ENCODE results near the gene PEX7.
"Not testable (repeated sequence)": the region's sequence is repeated elsewhere in the genome, so short reads cannot be mapped to it uniquely, and the experiment has no call there.

Gene PEX7

DNA sequence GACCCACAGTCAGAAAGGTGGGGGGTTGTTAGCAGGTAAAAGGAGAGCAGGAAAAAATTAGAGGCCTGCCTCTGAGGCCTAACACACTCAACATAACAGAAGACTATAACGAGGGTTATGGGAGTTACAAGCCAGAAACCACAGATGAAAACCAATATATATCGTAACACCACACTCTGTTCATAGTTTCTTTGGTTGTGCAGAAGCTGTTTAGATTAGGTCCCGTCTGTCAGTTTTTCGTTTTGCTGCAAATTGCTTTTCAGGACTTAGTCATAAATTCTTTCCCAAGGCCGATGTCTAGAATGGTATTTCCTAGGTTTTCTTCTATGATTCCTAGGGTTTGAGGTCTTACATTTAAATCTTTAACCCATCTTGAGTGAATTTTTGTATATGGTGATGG is 26.4 kb upstream of the PEX7 start:
- no peak overlapping the region for H3K4me3 ChIP-seq (ENCODE audit: low read length)
- TF ChIP-seq ZNF274 (IDR thresholded peaks at IDR 0.05; ENCODE audit: low read depth, low read length), result no peak

DNA sequence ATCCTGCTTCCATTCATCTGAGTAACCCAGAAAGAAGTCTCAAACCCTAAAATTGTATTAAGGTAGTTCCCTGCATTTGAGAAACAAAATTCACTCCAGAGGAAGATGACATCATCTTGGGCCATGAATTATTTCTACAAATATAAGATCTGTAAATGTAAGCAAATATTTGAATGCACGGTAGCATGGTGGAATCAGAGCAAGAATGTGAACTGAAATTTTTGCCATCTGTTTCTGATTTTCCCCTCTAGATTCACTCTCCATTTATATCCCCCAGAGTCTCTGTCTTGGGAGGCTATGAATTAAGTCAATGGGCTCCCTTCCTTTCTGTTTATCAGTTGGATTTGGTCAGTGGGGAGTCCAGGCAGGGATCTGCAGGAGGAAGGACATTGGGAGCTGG is 24.3 kb upstream of the PEX7 start:
- TF ChIP-seq ZNF274 (IDR thresholded peaks at IDR 0.05; ENCODE audit: low read depth, low read length), result no peak
- no peak overlapping the region for H3K4me3 ChIP-seq (ENCODE audit: low read length)

DNA sequence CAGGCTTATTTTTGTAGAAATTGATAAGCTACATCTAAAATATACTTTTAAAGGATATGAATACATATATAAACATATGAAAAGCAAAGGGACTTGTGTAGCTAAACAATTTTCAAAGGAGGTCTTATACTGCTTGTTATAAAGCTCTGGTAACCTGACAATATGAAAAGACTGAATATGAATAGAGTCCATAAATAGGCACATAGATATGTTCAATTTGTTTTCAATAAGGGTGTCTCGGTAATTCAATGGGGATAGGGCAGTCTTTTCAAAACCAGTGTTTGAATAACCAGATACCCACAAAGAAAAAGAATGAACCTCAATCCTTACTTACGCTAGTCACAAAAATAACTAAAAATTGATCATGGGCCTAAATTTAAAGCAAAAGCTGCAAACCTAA is 20.8 kb upstream of the PEX7 start:
- H3K4me3 ChIP-seq (ENCODE audit: low read length), result no peak overlapping the region
- no peak for TF ChIP-seq ZNF274 (IDR thresholded peaks at IDR 0.05; ENCODE audit: low read depth, low read length)

DNA sequence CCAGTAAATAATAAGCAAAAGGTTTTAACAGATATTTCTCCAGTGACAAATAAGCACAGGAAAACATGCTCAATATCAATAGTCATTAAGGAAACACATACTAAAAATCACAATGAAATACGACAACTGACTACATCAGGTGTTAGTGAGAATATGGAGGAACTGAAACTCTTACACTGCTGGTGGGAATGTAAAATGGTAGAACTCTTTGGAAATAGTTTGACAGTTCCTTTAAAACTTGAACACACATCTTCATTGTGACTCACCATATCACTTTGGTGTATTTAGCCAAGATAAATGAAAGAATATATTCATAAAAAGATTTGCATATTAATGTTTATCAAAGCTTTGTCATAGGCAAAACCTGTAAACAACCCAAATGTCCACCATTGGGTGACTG is 18.8 kb upstream of the PEX7 start:
- no peak for TF ChIP-seq ZNF274 (IDR thresholded peaks at IDR 0.05; ENCODE audit: low read depth, low read length)
- H3K4me3 ChIP-seq (ENCODE audit: low read length), result no peak overlapping the region

DNA sequence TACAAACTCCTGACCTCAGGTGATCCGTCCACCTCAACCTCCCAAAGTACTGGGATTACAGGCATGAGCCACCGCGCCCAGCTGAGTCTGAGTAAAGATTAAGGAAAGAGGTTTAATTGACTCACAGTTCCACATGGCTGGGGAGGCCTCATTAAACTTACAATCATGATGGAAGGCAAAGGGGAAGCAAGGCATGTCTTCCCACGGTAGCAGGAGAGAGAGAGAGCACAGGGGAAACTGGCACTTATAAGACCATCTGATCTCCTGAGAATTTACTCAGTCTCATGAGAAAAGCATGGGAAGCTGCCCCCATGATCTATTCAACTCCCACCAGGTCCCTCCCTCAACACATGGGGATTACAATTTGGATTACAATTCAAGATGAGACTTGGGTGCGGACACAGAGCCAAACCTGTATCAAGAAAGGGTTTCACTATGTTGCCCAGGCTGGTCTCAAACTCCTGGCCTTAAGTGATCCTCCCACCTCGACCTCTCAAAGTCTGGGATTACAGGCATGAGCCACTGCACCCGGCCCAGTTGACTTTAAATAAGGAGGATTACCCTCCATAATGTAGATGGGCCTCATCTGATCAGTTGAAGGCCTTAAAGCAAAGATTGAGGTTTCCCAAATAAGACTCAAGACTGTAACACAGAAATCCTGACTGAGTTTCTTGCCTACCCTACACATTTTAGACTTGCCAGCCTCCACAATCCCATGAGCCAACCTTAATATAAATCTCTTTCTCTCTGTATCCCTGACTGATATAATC is 13.1 kb upstream of the PEX7 start:
- H3K4me3 ChIP-seq (ENCODE audit: low read length), result no peak overlapping the region
- TF ChIP-seq ZNF274 (IDR thresholded peaks at IDR 0.05; ENCODE audit: low read depth, low read length), result no peak

DNA sequence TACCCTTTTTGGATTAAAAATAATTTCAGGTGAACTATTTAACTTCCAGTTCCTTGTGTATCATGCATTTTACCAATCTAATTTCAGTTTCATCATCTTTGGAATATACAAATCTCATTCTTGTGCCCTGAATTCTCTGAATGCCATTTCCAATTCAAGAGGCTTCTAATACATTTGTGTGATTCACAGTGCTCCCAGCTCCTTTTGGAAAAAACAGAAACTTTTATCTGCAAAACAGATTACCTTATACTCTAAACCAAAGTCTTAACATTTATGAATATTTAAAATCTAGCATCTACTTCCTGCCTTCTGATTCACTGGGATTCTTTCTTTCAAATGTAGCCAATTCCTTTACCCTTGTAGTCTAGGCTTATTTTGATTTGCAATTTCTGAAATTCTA is 11.1 kb upstream of the PEX7 start:
- no peak overlapping the region for H3K4me3 ChIP-seq (ENCODE audit: low read length)
- TF ChIP-seq ZNF274 (IDR thresholded peaks at IDR 0.05; ENCODE audit: low read depth, low read length), result no peak

DNA sequence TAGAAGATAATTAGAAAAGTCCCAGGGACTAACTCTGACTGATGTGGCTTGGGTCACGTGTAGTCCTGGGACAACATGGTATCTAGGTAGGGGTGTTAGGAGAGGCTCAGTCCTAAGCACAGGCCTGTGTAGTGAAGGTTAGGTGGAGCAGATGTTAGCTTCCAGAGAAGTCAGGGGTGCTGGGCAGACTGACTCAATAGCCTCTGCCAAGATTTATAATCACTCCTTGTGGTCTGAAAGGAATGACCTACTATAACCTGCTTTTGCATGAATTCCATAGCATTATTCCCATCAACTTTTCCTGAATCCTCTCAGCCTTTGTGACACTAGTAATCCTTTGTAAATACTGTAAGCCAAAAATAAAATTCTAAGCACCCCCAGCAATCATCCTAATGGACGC is 10.2 kb upstream of the PEX7 start:
- no peak overlapping the region for H3K4me3 ChIP-seq (ENCODE audit: low read length)

DNA sequence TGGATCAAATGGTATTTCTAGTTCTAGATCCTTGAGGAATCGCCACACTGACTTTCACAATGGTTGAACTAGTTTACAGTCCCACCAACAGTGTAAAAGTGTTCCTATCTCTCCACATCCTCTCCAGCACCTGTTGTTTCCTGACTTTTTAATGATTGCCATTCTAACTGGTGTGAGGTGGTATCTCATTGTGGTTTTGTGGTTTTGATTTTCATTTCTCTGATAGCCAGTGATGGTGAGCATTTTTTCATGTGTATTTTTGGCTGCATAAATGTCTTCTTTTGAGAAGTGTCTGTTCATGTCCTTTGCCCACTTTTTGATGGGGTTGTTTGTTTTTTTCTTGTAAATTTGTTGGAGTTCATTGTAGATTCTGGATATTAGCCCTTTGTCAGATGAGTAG is 6.8 kb upstream of the PEX7 start:
- H3K4me3 ChIP-seq (ENCODE audit: low read length), result not testable (repeated sequence)

More for the DNA sequence above, 10.2 kb upstream of the PEX7 start:
- TF ChIP-seq ZNF274 (IDR thresholded peaks at IDR 0.05; ENCODE audit: low read depth, low read length), result no peak

DNA sequence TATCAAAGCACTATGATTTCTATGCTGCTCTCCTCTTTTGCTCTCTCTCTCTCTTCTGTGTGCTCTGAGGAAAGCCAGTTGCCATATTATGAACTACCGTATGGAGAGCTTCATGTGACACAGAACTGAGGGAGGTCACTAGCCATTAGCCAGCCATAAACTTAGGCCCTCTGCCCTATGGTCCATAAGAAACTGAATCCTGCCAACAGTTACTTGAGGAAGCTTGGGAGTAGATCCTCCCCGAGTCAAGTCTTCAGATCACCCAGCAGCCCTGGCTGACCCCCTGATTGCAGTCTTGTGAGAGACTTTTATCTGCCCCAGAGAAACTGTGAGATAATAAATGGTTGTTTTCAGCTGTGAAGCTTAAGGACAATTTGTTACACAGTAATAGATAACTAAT is 5.7 kb upstream of the PEX7 start:
- no peak for TF ChIP-seq ZNF274 (IDR thresholded peaks at IDR 0.05; ENCODE audit: low read depth, low read length)
- H3K4me3 ChIP-seq (ENCODE audit: low read length), result no peak overlapping the region

DNA sequence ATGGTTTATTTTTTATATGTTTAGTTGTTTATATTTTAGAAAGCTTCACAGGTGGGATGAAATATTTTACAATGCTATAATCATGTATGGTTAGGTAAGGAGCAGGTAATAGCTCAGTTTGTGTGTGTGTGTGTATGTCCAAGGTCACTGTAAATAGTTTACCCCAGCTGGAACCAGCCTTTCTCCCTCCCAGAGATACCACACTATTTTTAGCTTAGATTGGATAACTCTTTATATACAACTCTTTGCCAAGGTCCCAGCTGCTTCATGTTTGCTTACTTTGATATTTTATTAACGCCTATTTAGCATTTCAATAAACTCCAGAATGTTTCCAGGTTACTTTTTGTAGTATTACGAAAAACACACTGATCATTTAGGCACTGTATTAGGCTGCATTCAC is 1.8 kb upstream of the PEX7 start:
- TF ChIP-seq ZNF274 (IDR thresholded peaks at IDR 0.05; ENCODE audit: low read depth, low read length), result no peak
- no peak overlapping the region for H3K4me3 ChIP-seq (ENCODE audit: low read length)

DNA sequence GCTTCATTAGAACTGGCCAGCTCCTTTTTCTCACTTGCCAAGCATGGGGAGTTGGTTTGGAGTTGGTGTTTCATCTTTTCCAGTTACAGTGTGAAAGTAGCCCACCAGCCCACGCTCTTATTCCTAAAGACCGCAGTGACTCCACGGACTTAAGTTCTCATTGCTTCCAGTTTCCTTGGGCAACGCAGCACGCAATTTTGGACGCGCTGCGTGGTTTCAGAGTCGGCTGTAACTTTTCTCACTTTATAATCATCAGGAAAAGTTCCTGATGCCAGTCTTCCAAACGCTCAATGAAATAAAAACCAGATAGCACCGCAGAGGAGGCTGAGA is 381 bp upstream of the PEX7 start:
- no peak for TF ChIP-seq ZNF274 (IDR thresholded peaks at IDR 0.05; ENCODE audit: low read depth, low read length)
- H3K4me3 ChIP-seq (ENCODE audit: low read length), result peak overlapping the region; percentile 99

DNA sequence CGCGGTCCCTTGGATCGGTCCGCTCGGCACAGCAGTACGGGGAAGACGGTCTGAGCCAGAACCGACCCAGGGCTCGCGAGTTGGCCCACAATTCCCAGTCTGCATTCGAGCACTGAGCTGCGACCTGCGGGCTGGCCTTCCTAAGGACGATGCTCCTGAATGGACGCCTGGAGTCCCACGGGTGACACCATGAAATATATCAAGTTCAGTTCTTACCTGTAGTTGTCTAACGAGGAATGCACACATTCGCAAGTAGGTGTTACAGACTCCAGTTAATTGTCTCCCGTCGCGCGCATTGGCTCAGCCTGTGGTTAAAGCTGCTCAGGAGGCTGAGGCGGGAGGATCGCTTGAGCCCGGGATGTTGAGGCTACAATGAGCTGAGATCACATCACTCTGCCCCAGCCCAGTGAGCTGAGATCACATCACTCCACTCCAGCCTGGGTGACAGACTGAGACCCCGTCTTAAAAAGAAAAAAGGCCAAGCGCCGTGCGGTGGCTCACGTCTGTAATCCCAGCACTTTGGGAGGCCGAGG is 802 bp downstream of the PEX7 start:
- no peak for TF ChIP-seq ZNF274 (IDR thresholded peaks at IDR 0.05; ENCODE audit: low read depth, low read length)
- H3K4me3 ChIP-seq (ENCODE audit: low read length), result peak overlapping the region; percentile 99

DNA sequence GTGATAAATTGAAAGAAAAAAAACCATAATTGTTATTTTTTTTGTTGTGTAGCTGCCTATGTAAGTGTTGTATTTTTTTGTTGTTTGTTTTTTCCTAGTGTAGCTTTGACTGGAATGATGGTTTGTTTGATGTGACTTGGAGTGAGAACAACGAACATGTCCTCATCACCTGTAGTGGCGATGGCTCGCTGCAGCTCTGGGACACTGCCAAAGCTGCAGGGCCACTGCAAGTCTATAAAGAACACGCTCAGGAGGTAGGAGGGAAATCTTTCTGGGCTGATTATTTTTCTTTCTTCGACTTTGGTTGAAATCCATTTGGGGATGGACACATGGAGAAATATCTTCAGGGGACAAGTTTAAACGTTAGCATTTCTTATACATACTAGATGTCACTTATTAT is 3.8 kb downstream of the PEX7 start:
- TF ChIP-seq ZNF274 (IDR thresholded peaks at IDR 0.05; ENCODE audit: low read depth, low read length), result no peak
- H3K4me3 ChIP-seq (ENCODE audit: low read length), result no peak overlapping the region

DNA sequence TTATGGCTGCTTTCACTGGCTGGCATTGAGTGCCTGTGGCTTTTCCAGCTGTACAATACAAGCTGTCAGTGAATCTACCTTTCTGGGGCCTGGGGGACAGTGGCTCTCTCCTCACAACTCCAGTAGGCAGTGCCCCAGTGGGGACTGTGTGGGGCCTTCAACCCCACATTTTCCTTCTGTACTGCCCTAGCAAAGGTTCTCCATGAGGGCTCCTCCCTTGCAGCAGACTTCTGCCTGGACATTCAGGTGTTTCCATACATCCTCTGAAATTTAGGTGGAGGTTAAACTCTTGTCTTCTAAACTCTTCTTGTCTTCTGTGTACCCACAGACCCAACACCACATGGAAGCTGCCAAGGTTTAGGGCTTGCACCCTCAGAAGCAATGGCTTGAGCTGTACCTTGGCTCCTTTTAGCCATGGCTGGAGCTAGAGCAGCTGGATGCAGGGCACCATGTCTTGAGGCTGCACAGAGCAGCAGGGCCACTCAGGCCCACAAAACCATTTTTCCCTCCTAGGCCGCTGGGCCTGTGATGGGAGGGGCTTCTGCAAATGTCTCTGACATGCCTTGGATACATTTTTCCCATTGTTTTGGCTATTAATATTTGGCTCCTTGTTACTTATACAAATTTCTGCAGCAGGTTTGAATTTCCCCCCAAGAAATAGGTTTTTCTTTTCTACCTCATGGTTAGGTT is 9.6 kb downstream of the PEX7 start:
- no peak overlapping the region for H3K4me3 ChIP-seq (ENCODE audit: low read length)
- no peak for TF ChIP-seq ZNF274 (IDR thresholded peaks at IDR 0.05; ENCODE audit: low read depth, low read length)

DNA sequence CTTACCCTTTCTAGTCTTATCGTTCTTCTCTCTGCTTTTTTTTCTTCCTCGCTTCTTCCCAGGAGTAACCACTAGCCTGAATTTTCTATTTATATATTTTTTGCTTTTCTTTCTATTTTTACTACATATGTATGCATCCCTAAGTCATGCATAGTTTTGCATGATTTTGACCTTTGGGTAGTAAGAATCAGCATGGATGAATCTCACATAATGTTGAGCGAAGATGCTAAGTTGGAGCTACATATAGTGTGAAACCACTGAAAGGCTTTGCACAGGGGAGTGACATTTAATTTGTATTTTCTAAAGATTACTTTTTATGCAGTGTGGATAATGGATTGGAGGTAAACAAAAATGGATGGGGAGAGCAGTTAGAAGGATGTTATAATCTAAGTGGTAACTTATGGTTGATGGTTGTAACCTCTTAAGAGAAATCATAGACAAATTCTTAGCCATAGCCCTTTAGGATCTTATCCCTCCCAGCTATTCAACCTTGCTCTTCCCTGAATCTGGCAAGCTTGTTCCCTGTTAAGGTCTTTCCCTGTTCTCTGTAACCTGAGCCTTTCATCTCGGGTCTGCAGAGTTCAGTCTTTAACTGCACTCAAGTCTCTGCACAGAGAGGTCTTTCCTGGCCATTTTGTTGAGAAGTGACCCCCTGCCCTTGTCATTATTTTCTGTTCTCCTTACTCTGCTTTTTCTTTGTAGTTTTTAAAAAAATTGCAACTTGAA is 18.0 kb downstream of the PEX7 start:
- no peak overlapping the region for H3K4me3 ChIP-seq (ENCODE audit: low read length)
- no peak for TF ChIP-seq ZNF274 (IDR thresholded peaks at IDR 0.05; ENCODE audit: low read depth, low read length)
